ENCODE results near the gene DCAF4L1.

Gene DCAF4L1

GRCh38 chr4:41964401-41964800 is 17.2 kb upstream of the DCAF4L1 start:
- Histone ChIP-seq H3K9me3 (ENCODE audit: insufficient read depth, low read length) (peaks cover 10% of the 10 kb centered on the region; the same call in 1 of the 2 replicates), H3K27me3 (ENCODE audit: insufficient read depth, insufficient read length) (no peaks in the 10 kb centered on the region), H3K9ac (ENCODE audit: insufficient read length, low read depth) (no peak overlapping the region), H3K36me3 (ENCODE audit: insufficient read depth, insufficient read length, low read length) (no peaks in the 10 kb centered on the region), H3K4me3 (ENCODE audit: insufficient read length, low read depth) (no peak overlapping the region), H3K4me1 (ENCODE audit: insufficient read depth, insufficient read length) (no peaks in the 10 kb centered on the region)
- TF ChIP-seq YY1 (IDR thresholded peaks at IDR 0.05; ENCODE audit: insufficient read depth, insufficient read length) (no peak), ZNF274 (IDR thresholded peaks at IDR 0.05; ENCODE audit: low read depth, low read length) (no peak)
- no peak for DNase-seq (ENCODE audit: low read depth, low spot score)

GRCh38 chr4:41967392-41967791 is 14.2 kb upstream of the DCAF4L1 start:
- Histone ChIP-seq H3K27me3 (ENCODE audit: insufficient read depth, insufficient read length) (no peaks in the 10 kb centered on the region), H3K4me3 (ENCODE audit: insufficient read length, low read depth) (no peak overlapping the region), H3K4me1 (ENCODE audit: insufficient read depth, insufficient read length) (no peaks in the 10 kb centered on the region), H3K36me3 (ENCODE audit: insufficient read depth, insufficient read length, low read length) (no peaks in the 10 kb centered on the region), H3K9me3 (ENCODE audit: insufficient read depth, low read length) (peaks cover 30% of the 10 kb centered on the region; the same call in 1 of the 2 replicates), H3K9ac (ENCODE audit: insufficient read length, low read depth) (no peak overlapping the region)
- TF ChIP-seq YY1 (IDR thresholded peaks at IDR 0.05; ENCODE audit: insufficient read depth, insufficient read length) (no peak), ZNF274 (IDR thresholded peaks at IDR 0.05; ENCODE audit: low read depth, low read length) (no peak), SUZ12 (IDR thresholded peaks at IDR 0.05; ENCODE audit: extremely low read depth, insufficient read depth, insufficient read length) (no peak)
- DNase-seq (ENCODE audit: low read depth, low spot score) = no peak

GRCh38 chr4:41969671-41970070 is 11.9 kb upstream of the DCAF4L1 start:
- Histone ChIP-seq H3K9ac (ENCODE audit: insufficient read length, low read depth) (no peak overlapping the region), H3K9me3 (ENCODE audit: insufficient read depth, low read length) (peaks cover 41% of the 10 kb centered on the region; the same call in 1 of the 2 replicates), H3K4me1 (ENCODE audit: insufficient read depth, insufficient read length) (no peaks in the 10 kb centered on the region), H3K36me3 (ENCODE audit: insufficient read depth, insufficient read length, low read length) (no peaks in the 10 kb centered on the region), H3K4me3 (ENCODE audit: insufficient read length, low read depth) (no peak overlapping the region), H3K27me3 (ENCODE audit: insufficient read depth, insufficient read length) (no peaks in the 10 kb centered on the region)
- no peak for DNase-seq (ENCODE audit: low read depth, low spot score)
- TF ChIP-seq YY1 (IDR thresholded peaks at IDR 0.05; ENCODE audit: insufficient read depth, insufficient read length) (no peak), SUZ12 (IDR thresholded peaks at IDR 0.05; ENCODE audit: extremely low read depth, insufficient read depth, insufficient read length) (no peak), ZNF274 (IDR thresholded peaks at IDR 0.05; ENCODE audit: low read depth, low read length) (no peak)

- H3K9me3 ChIP-seq (ENCODE audit: insufficient read depth, low read length) = peaks cover 21% of the 10 kb centered on the region; the same call in 1 of the 2 replicates
- H3K4me3 ChIP-seq (ENCODE audit: insufficient read length, low read depth) = no peak overlapping the region
- H3K4me1 ChIP-seq (ENCODE audit: insufficient read depth, insufficient read length) = no peaks in the 10 kb centered on the region
- no peaks in the 10 kb centered on the region for H3K27me3 ChIP-seq (ENCODE audit: insufficient read depth, insufficient read length)
- no peak for DNase-seq (ENCODE audit: low read depth, low spot score)
- no peak overlapping the region for H3K9ac ChIP-seq (ENCODE audit: insufficient read length, low read depth)
- H3K36me3 ChIP-seq (ENCODE audit: insufficient read depth, insufficient read length, low read length) = no peaks in the 10 kb centered on the region
- TF ChIP-seq SUZ12 (IDR thresholded peaks at IDR 0.05; ENCODE audit: extremely low read depth, insufficient read depth, insufficient read length) (no peak), ZNF274 (IDR thresholded peaks at IDR 0.05; ENCODE audit: low read depth, low read length) (no peak), YY1 (IDR thresholded peaks at IDR 0.05; ENCODE audit: insufficient read depth, insufficient read length) (no peak)
Measured at GRCh38 chr4:41975341-41975740, 6.2 kb upstream of the DCAF4L1 start.

DNA sequence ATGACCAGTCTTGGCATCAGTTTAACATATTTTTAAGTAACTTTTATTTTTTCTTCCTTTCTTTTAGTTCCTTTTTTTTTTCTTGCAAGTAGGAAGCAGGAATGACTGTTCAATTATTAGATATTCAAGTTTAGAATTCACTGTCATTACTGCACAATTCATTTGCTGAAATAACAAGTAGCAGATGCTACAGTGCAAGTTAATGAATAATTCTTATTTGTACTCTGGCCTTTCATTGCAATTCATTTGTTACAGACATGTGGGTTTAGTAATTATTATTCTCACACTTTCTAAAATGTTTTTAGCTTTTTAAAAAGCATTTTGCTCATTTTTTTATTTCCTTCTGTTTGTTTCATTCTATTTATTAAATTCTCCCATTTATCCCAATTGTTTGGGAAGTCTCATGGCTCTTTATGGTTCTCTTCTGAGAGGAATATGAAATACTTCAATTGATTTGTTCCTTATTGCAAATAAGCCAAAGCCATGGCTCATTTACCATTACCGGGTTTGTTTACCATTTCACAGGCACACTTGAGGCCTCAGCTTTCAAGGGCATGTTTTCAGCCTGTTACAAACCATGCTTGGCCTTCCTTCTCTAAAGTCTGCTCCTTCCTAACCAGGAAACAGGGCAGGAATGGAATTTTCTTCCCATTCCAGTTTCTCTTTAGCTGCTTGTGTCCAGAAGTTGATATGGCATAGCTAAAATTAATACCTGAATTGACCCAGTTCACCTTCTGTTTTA is 4.6 kb upstream of the DCAF4L1 start:
- no peak for DNase-seq (ENCODE audit: low read depth, low spot score)
- Histone ChIP-seq H3K27me3 (ENCODE audit: insufficient read depth, insufficient read length) (no peaks in the 10 kb centered on the region), H3K9me3 (ENCODE audit: insufficient read depth, low read length) (peaks cover 12% of the 10 kb centered on the region; the same call in 1 of the 2 replicates), H3K36me3 (ENCODE audit: insufficient read depth, insufficient read length, low read length) (no peaks in the 10 kb centered on the region), H3K4me1 (ENCODE audit: insufficient read depth, insufficient read length) (no peaks in the 10 kb centered on the region), H3K9ac (ENCODE audit: insufficient read length, low read depth) (no peak overlapping the region), H3K4me3 (ENCODE audit: insufficient read length, low read depth) (no peak overlapping the region)
- TF ChIP-seq YY1 (IDR thresholded peaks at IDR 0.05; ENCODE audit: insufficient read depth, insufficient read length) (no peak), SUZ12 (IDR thresholded peaks at IDR 0.05; ENCODE audit: extremely low read depth, insufficient read depth, insufficient read length) (no peak), ZNF274 (IDR thresholded peaks at IDR 0.05; ENCODE audit: low read depth, low read length) (no peak)

DNA sequence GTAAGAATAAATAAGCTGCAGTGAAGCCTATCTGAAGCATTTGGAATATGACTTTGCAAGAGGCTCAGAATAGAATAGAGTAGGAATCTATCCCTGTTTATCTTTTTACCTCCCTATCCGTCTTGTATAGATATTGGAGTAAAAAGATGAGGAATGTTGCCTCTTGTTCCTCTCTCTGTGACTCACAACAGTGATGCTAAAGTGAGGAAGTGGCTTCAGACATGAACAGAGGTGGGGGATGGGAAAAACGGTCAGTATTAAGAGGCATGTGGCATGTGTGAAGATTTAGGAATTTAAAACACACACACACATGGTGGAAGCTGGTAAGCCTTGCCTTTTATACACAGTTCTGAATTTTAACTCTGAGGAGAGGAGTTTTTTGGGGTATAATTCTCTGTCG is 3.8 kb upstream of the DCAF4L1 start:
- peaks cover 10% of the 10 kb centered on the region; the same call in 1 of the 2 replicates for H3K9me3 ChIP-seq (ENCODE audit: insufficient read depth, low read length)
- TF ChIP-seq YY1 (IDR thresholded peaks at IDR 0.05; ENCODE audit: insufficient read depth, insufficient read length) (no peak), ZNF274 (IDR thresholded peaks at IDR 0.05; ENCODE audit: low read depth, low read length) (no peak)
- DNase-seq (ENCODE audit: low read depth, low spot score) = no peak
- no peak overlapping the region for H3K9ac ChIP-seq (ENCODE audit: insufficient read length, low read depth)
- H3K4me1 ChIP-seq (ENCODE audit: insufficient read depth, insufficient read length) = no peaks in the 10 kb centered on the region
- H3K36me3 ChIP-seq (ENCODE audit: insufficient read depth, insufficient read length, low read length) = no peaks in the 10 kb centered on the region
- no peaks in the 10 kb centered on the region for H3K27me3 ChIP-seq (ENCODE audit: insufficient read depth, insufficient read length)
- H3K4me3 ChIP-seq (ENCODE audit: insufficient read length, low read depth) = no peak overlapping the region

- H3K9me3 ChIP-seq (ENCODE audit: insufficient read depth, low read length) = no peaks in the 10 kb centered on the region
- no peak for TF ChIP-seq ZNF274 (IDR thresholded peaks at IDR 0.05; ENCODE audit: low read depth, low read length)
- no peak for TF ChIP-seq YY1 (IDR thresholded peaks at IDR 0.05; ENCODE audit: insufficient read depth, insufficient read length)
- TF ChIP-seq SUZ12 (IDR thresholded peaks at IDR 0.05; ENCODE audit: extremely low read depth, insufficient read depth, insufficient read length) = no peak
- H3K36me3 ChIP-seq (ENCODE audit: insufficient read depth, insufficient read length, low read length) = no peaks in the 10 kb centered on the region
- H3K4me3 ChIP-seq (ENCODE audit: insufficient read length, low read depth) = no peak overlapping the region
- no peak overlapping the region for H3K9ac ChIP-seq (ENCODE audit: insufficient read length, low read depth)
- H3K27me3 ChIP-seq (ENCODE audit: insufficient read depth, insufficient read length) = no peaks in the 10 kb centered on the region
- no peak for DNase-seq (ENCODE audit: low read depth, low spot score)
- no peaks in the 10 kb centered on the region for H3K4me1 ChIP-seq (ENCODE audit: insufficient read depth, insufficient read length)
Measured at GRCh38 chr4:41982716-41983115, 1.2 kb downstream of the DCAF4L1 start.
